MV-4-11 (cell line): ENCODE data around the gene STAT3.

Experiments
- DNase-seq: peaks from one replicate; lab custom pipeline; 2025; lab: John Stamatoyannopoulos, UW

STAT3 gene

DNA sequence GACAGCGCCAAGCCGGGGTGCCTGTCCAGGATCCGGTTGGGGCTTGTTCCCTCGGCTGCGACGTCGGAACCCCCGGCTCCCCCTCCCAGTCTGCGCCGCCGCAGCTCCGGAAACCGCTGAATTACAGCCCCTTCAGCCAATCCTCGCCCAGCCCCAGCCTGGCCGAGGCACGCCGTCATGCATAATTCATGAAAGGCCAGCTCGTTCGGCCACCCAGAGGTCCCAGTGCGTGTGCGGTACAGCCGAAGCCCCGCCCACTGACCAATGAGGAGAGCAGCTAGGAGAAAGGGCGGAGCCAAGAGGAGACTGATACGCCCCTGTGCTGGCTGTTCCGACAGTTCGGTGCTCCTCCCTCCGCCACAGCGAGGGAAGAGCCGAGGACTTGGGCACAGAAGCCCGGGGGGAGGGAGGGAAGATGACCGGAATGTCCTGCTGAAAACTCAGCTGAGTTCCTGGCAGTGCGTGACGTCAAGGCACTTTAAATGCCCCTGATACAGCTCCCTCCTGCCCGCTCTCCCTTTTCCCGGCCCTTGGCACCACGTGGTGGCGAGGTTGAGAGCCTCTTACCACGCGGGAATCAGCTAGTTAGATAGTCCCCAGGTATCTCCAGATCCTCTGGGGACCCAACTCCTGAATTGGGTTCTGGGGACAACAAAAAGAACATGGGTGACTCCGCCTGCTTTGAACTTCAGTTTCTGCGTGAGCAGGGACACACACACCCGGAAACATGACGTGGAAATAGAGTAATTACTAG lies at the start of gene STAT3:
STAT3 (minus strand) TSS at position 62 of the 754 bp plus-strand sequence. CDS start 39,926 bp downstream, outside the sequence.
- peak; percentile 100 for DNase-seq

GRCh38 chr17:42436391-42436790 lies 48.1 kb upstream of the STAT3 start:
- DNase-seq: no peak

DNA sequence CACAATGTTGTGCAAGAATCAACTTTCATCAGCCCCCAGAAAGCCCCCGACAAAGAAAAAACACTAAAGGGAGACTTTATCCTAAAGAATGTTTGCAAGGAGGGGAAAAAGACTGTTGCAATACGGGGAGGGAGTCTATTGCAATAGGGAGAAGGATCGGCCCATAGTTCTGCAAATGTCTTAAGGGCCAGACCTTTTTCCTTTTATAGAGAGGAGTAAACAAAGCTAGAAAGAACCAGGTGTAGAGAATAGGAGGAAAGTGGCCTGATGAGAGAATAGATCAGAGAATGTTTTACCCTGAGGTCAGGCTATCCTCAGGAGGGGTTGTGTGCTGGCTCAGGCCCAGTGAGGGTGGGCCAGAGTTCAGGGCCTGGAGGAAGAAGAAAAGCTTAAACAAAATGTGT lies 43.5 kb upstream of the STAT3 start:
- no peak for DNase-seq

DNA sequence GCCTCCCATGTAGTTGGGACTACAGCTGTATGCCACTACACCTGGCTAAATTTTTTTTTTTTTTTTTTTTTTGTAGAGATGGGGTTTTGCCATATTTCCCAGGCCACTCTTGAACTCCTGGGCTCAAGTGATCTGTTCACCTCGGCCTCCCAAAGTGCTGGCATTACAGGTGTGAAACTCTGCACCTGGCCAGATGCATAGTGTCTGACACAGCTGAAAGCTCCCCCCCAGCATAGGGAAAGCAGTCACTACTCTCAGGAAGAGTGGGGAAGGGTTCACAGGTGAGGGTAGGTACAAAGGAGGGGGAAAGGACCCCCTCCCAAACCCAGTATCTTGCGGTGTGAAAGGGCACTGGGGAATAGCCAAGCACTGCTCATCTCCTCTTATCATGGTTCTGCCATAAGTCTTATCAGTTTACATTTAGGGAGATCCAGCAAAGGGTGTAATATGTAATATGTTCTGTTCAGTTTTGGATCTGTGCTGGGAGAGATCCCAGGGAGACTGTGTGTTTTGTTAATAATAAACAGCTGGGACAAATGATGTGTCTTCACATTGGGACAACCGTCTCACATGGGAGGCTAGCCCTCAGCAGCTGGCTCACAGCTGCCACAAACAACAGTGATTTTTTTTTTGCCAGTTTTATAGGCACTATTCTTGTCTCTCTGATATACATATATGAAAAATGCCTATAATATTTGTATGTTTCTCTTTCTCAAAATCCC lies 41.6 kb upstream of the STAT3 start:
- no peak for DNase-seq

DNA sequence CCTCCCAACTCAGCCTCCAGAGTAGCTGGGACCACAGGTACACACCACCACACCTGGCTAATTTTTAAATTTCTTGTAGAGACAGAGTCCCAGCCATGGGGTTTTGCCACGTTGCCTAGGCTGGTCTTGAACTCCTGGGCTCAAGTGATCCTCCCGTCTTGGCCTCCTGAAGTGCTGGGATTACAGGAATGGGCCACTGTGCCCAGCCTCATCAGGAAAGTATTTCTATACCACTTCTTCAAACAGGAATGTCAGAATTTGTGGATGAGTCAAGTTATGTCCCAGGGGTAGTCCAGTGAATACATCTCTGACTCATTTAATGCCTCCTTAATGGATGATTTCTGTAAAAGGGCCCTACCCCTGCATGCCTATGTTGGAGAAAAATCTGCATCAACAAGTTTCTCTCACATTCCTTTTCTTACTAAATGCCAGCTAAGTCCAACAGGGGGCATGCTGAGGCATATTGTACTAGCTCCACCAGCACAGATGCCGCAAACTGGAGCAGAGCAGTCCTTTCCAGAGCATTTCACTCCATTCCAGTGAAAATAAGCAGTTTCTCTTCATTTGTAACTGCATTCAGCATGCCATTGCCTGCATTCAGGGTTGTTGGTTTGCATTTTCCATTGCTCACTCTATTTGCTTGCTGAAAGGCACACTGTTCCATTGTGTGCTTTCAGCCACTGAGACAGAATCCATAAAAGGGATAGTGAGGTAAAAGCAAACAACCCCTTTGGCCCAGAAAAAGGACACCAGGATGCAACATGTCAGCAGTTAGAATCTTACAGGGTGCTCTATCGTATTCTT lies 40.1 kb upstream of the STAT3 start:
- DNase-seq: peak; percentile 69

GRCh38 chr17:42424991-42425610 lies 36.9 kb upstream of the STAT3 start:
- no peak for DNase-seq

GRCh38 chr17:42423766-42424165 lies 35.5 kb upstream of the STAT3 start:
- DNase-seq: no peak

DNA sequence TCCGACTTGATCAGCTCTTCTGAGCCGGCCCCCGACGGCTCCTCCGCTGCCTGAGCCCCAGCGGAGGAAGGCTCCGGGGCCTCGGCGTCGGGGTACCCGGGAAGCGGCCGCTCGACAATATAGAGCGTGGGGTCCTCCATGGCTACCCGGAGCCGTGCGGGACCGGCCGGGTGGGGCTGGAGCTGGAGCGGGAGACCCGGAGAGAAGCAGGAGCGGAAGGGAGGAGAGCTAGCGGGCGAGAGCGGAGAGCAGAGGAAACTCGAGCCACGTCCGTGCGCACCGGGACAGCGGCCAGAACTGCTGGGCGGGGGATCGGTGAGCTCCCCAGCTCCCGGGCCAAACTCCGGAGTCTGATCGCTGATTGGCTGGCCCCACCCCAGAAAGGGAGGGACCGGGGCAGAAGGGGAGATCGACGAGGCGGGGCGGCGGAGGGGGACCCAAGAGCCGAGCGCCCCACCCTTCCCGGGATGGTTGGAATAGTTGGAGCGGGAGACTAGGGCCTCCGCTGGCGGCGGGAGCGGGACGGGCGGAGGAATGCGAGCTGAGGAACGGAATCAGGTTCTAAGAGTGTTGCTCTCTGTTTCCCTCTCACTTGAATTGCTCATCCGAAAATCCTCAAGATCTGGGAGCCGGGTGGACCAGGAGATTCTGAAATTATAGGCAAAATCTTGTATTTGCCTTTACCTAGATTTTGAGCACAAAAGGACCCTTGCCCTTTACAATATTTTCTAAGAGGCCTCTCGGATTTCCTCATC lies 34.9 kb upstream of the STAT3 start, which contains the start of gene CAVIN1:
CAVIN1 (minus strand) TSS at position 299 of the 755 bp plus-strand sequence; CDS start at position 140, 159 bp downstream.
- DNase-seq: no peak

- no peak for DNase-seq
These were observed 34.2 kb upstream of the STAT3 start for GRCh38 chr17:42422412-42422957.

DNA sequence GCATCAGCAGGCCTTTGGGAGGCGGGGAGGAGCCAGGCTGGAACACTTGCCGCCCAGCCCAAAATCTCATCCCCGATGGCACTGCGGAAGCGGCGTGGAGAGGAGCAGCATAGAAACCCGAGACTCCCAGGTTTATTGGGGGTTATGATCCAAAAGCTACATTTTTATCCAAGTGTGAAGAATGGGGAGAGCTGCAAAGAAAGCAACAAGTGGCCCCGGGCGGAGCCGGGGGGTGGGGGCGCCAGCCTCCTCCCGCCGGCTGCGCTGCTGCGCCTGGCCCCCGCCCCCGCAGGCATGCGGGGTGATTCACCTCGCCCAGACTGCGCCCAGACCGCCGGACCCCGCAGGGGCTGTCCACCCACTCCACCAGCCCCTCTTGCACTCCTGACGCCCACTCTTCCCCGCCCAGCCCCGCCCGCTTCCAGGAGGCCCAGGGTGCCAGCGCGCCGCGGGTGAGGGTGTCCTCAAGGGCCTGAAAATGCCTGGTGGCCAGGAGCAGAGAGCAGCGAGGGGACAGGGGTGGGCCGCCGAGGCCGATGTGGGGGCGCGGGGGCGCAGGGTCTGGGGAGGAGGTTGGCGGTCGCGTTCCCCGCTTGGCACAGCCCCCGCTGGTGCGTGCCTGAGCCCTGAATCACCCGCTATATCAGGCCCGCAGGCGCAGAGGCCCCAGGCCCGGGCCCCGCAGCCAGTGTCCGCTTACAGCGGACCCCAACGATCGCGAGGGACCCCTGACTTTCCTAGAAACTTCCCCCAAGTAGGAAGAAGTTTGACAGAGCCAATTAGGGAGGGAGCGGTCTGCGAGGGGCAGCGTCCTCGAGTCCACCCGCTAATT lies 33.5 kb upstream of the STAT3 start:
- no peak for DNase-seq

GRCh38 chr17:42421136-42421506 lies 32.9 kb upstream of the STAT3 start:
- DNase-seq: no peak

DNA sequence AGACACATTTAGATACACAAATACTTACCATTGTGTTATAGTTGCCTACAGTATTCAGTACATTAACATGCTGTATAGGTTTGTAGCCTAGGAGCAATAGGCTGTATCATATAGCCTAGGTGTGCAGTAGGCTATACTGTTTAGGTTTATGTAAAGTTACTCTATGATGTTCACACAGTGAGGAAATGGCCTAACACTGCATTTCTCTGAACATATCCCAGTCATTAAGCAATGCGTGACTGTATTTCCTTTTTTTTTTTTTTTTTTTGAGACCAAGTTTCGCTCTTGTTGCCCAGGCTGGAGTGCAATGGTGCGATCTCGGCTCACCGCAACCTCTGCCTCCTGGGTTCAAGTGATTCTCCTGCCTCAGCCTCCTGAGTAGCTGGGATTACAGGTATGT lies 29.7 kb upstream of the STAT3 start:
- peak; percentile 76 for DNase-seq

DNA sequence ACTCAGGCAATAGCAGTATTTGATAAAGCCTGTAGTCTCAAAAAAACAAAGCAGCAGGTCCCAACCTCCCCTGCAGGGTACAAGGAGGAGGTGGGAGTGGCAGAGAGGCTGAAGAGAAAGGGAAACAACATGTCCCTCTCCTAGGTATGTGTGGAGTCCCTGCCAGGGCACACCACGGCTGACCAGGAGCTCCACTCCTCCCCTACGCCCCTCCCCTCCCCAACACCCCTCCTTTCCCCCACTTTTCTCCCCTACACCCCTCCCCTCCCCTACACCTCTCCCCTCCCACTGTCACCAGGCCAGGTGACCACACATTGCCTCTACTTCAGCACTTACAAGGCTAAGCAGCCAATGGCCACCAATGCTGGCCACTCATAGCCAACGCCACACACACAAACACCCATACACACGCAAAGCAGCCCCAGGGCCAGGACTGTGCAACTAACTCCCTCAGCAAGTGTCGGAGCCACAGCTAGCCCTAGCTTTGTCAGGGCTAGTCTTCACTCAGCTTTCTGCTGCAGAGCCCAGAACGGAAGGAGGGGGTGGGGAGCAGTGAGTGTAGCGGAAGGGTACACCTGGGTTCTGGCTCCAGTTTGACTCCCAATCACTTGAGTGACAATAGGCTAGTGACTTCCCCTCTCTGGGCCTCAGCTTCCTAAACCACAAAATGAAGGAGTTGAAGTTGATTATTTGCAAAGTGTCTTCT lies 26.6 kb upstream of the STAT3 start:
- no peak for DNase-seq

DNA sequence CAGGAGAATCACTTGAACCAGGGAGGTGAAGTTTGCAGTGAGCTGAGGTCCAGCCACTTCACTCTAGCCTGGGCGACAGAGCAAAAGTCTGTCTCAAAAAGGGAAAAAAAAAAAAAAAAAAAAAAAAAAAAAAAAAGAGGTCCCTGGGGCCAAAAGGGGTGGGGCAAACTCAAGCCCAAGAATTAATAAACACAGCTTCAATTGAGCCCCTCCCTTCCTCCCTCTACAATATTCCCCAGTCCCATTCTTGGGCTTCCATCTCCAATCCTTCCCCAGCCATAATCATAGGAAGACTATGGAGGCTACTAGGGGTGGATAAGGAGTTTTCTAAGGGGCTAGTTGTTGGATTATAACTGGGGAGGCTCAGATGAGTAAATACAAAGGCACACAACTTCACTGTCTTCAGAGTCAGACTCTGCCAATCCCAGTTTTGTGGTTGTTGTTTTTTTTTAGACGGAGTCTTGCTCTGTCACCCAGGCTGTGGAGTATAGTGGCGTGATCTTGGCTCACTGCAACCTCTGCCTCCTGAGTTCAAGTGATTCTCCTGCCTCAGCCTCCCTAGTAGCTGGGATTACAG lies 25.3 kb upstream of the STAT3 start:
- no peak for DNase-seq

GRCh38 chr17:42411905-42412679 lies 23.9 kb upstream of the STAT3 start:
- no peak for DNase-seq

GRCh38 chr17:42411361-42411760 lies 23.1 kb upstream of the STAT3 start:
- DNase-seq: no peak

DNA sequence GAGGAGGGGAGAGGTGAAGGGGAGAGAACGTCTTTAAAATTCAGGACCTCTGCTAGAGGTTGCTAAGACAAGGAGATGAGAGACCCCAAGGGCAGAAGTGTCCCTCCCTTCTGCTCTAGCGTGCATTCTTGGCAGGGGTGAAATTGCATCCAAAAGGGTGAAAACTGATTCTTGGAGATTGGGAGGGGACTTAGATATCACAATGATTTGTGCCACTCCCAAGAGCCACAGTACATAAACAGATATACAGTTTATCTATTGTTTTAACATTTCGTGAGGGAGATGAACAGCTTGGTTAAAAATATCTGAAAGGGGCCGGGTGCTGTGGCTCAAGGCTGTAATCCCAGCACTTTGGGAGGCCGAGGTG lies 22.1 kb upstream of the STAT3 start:
- DNase-seq: no peak

DNA sequence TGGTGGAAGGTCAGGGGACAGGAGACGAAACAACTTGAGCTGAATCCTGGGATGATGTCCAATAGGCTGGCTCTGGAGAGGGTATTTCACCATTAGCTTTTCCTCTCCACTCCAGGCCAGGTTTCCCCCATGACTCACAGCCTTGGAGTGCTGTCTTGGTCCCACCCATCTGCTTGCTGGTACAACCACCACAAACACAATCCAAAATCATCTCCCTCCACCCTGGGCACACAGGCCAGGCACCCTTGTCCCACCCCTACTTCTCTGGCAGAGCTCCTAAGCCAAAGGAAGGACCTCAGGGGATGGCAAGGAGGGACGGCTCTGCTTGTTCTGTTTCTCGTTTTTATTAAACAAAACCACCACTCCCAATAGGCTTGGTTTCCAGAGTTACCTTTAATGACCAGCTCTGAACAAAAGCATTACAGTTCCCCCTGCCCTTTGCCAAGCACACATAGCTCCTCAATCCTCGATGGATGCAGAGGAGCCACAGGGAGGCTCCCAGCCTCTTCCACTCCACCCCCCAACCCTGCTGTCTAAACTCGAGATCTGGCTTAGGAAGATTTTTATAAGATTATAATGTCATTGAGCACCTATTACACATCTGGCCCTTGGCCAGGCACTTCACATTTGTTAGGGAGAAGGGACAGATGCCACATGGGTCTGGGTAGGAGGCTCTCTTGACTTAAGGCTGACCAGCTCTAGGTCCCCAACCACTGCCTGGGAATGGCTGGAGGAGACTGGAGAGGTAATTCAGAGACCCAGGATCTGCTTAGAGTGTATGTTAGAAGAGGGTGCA lies 21.5 kb upstream of the STAT3 start:
- no peak for DNase-seq
